Measurements from ENCODE around the gene PTPRF. TPM values are rescaled to one million over a fixed set of nuclear protein-coding genes. Genes with fewer than 3 reads are reported as not detected.

PTPRF gene
- total RNA-seq, 4 donors from 2014 or later = 104 to 243 (median 112) TPM

- H3K4me1 ChIP-seq = peaks cover 18 to 57% (median 31%) of the 10 kb centered on the region in 3 donors
- intact Hi-C loops (cut with DNase I) = no loop called here
- H3K27me3 ChIP-seq = no peaks in the 10 kb centered on the region
- no peaks in the 10 kb centered on the region for H3K9me3 ChIP-seq
- DNase-seq = no peak
- no peak overlapping the region for H3K4me3 ChIP-seq
- TF ChIP-seq CTCF (IDR thresholded peaks at IDR 0.05) (no peak), POLR2A (IDR thresholded peaks at IDR 0.05) (no peak)
- no peak overlapping the region for H3K27ac ChIP-seq
- 95 to 97% methylated on average over 5 to 6 of the region's 6 CpGs for WGBS, 2 donors
- H3K36me3 ChIP-seq = peaks cover 0 to 49% (median 0%) of the 10 kb centered on the region in 3 donors
Observed at GRCh38 chr1:43559714-43560113, 29.0 kb downstream of the PTPRF start.

DNA sequence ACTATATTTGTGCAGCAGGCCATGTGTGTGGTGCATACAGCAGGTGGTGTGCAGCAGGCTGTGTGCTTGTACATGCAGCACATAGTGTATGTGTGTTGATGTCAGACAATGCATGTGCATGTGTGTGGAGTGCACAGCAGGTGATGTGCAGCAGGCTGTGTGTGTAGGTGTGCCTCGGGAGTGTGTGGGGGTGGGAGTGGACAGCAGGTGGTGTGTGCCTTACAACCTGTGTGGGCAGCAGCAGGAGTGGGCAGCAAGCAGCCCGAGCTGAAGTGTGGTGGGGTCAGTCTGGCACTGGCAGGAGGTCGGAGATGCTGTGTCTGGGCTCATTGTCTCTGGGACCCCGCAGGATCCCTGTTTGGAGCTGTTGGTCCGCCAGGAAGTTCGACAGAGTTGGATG, 29.6 kb downstream of the PTPRF start:
- intact Hi-C loops (cut with DNase I) = no loop called here
- H3K27ac ChIP-seq = no peak overlapping the region
- DNase-seq = no peak
- WGBS, 2 donors = 83 to 84% methylated on average over 4 to 6 of the region's 6 CpGs
- no peak for TF ChIP-seq POLR2A (IDR thresholded peaks at IDR 0.05)
- no peak for TF ChIP-seq CTCF (IDR thresholded peaks at IDR 0.05)
- peaks cover 24 to 62% (median 37%) of the 10 kb centered on the region in 3 donors for H3K4me1 ChIP-seq
- H3K4me3 ChIP-seq = no peak overlapping the region
- no peaks in the 10 kb centered on the region for H3K9me3 ChIP-seq
- peaks cover 0 to 47% (median 0%) of the 10 kb centered on the region in 3 donors for H3K36me3 ChIP-seq
- H3K27me3 ChIP-seq = no peaks in the 10 kb centered on the region

DNA sequence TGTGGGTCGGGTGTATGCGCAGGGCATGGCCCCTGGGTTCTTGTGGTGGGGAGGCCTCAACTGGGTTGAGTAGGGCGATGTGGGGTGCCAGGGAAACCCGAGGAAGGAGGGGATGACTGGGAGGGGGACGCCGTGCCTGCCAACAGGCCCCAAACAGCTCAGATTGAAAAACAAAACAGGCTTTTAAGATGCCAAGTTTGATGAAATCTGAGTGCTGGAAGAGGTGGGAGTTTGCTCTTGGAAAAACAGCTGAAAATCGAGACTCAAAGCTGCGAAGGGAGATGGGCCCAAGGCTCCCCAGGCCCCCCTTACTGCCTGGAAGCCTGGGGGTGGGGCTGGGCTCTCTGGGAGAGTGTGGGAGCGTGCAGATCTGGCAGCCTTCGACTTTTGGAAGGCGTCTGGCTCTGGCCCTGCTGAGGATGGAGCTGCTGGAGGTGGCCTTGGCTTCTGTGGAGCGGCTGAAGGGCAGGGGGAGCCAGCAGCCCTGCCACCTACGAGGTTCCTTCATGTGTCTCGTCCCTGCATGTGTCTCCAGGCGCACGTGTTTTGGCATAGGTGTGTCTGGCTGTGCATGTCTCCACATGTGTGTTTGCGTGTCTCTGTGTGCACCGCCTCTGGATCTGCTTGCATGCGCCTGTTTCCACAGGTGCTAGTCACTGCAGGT, 33.3 kb downstream of the PTPRF start:
- H3K4me1 ChIP-seq = peaks cover 23 to 54% (median 29%) of the 10 kb centered on the region in 3 donors
- no peak overlapping the region for H3K4me3 ChIP-seq
- peak overlapping the region; percentile 68 to 87 (median 77) for H3K27ac ChIP-seq
- WGBS, 2 donors = 34 to 67% methylated on average over 2 to 15 of the region's 19 CpGs
- H3K27me3 ChIP-seq = no peaks in the 10 kb centered on the region
- intact Hi-C loops (cut with DNase I) = no loop called here
- TF ChIP-seq POLR2A (IDR thresholded peaks at IDR 0.05) (no peak), CTCF (IDR thresholded peaks at IDR 0.05) (no peak)
- no peaks in the 10 kb centered on the region for H3K9me3 ChIP-seq
- H3K36me3 ChIP-seq = peaks cover 0 to 51% (median 0%) of the 10 kb centered on the region in 3 donors
- no peak for DNase-seq

DNA sequence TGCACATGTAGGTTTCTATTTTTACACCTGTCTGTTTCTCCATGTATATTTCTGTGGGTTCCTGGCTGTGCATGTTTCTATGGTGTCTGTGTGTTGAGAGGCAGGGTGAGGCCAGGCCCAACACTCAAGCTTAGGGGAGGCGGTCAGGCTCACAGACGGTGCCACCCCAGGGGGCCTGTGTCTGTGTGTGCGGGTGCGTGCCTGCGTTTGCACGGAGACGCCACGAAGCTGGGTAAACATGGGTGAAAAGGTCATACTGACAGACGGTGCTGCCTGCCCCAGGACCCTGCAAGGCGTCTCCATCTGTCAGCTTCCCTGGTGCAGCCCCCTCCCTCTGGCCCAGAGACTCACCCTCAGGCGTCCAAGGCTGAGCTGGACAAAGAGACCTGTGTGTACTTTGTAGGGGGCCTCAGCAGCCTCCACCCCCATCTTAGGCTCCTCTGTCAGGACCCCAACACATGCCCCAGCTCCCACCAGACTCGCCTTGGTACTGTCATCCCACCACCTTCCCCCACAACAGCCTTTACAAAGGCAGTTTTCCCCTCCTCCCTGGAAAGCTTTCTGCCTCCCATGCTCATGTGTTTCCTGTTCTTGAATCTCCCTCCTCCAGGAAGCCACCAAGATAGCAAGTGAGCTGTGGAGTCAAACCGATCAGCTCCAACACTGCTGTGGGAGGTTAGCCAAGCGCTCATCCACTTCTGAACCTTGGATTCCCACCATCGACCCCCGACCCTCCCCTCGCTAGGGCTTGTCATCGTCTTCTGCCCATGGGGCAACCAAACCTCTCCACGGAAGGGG, 34.1 kb downstream of the PTPRF start:
- Histone ChIP-seq H3K4me1 (peaks cover 23 to 48% (median 29%) of the 10 kb centered on the region in 3 donors), H3K36me3 (peaks cover 0 to 58% (median 1%) of the 10 kb centered on the region in 3 donors), H3K27ac (peak overlapping the region; percentile 68 to 87 (median 77)), H3K4me3 (peak overlapping the region in 3 of 4 donors; percentile 36 to 67 (median 48)), H3K27me3 (no peaks in the 10 kb centered on the region), H3K9me3 (no peaks in the 10 kb centered on the region)
- intact Hi-C loops (cut with DNase I) = no loop called here
- WGBS, 2 donors = 55 to 64% methylated on average over 10 of the region's 19 CpGs
- TF ChIP-seq CTCF (IDR thresholded peaks at IDR 0.05) = no peak
- no peak for DNase-seq

Measured in esophagus squamous epithelium (tissue), 5 donors.